MM.1S (cell line): ENCODE data around the gene PUM1.
"Not testable (repeated sequence)": the region's sequence is repeated elsewhere in the genome, so short reads cannot be mapped to it uniquely, and the experiment has no call there.

Experiments
- DNase-seq: peaks from one replicate; pipeline ENCODE4 v3.0.0-alpha.2; 2015
- H2AFZ ChIP-seq: fragments of 300-600 bp; sonication (generic); 2 replicates; pipeline ENCODE4 v1.6.0; 2016; ENCODE audit warnings: antibody characterized with exemption, low read length
- H3F3A ChIP-seq: fragments of 300-600 bp; sonication (generic); 2 replicates; pipeline ENCODE4 v1.6.1; 2016; ENCODE audit warnings: mild to moderate bottlenecking, antibody characterized with exemption, low read length, moderate library complexity, mixed read lengths; ENCODE audit not compliant: insufficient read depth
- H3K27ac ChIP-seq: fragments of 300-600 bp; sonication (generic); 2 replicates; pipeline ENCODE4 v1.5.1; 2016; ENCODE audit warnings: mild to moderate bottlenecking, low read length
- H3K27me3 ChIP-seq: fragments of 300-600 bp; sonication (generic); replicated peaks from 2 replicates; pipeline ENCODE4 v1.6.0; 2016; ENCODE audit warnings: low read length; ENCODE audit not compliant: insufficient read depth
- H3K36me3 ChIP-seq: fragments of 300-600 bp; sonication (generic); replicated peaks from 2 replicates; pipeline ENCODE4 v1.6.1; 2016; ENCODE audit warnings: mild to moderate bottlenecking, low read length, mixed read lengths; ENCODE audit not compliant: insufficient read depth
- H3K4me1 ChIP-seq: fragments of 300-600 bp; sonication (generic); 2 replicates; pipeline ENCODE4 v1.6.1; 2016; ENCODE audit warnings: low read length, mixed read lengths
- H3K4me2 ChIP-seq: fragments of 300-600 bp; sonication (generic); 2 replicates; pipeline ENCODE4 v1.6.0; 2016; ENCODE audit warnings: low read depth, low read length
- H3K4me3 ChIP-seq: fragments of 300-600 bp; sonication (generic); 2 replicates; pipeline ENCODE4 v1.5.1; 2016; ENCODE audit warnings: low read length, mixed read lengths
- H3K79me2 ChIP-seq: fragments of 300-600 bp; sonication (generic); 2 replicates; pipeline ENCODE4 v1.6.1; 2016; ENCODE audit warnings: mixed run types, low read length, mixed read lengths
- H3K9ac ChIP-seq: fragments of 300-600 bp; sonication (generic); 2 replicates; pipeline ENCODE4 v1.6.1; 2016; ENCODE audit warnings: low read length, mixed read lengths
- H3K9me2 ChIP-seq: fragments of 300-600 bp; sonication (generic); replicated peaks from 2 replicates; pipeline ENCODE4 v1.6.1; 2016; ENCODE audit warnings: mild to moderate bottlenecking, low read length, mixed read lengths; ENCODE audit not compliant: insufficient read depth
- H3K9me3 ChIP-seq: fragments of 300-600 bp; sonication (generic); replicated peaks from 2 replicates; pipeline ENCODE4 v1.6.1; 2016; ENCODE audit warnings: mild to moderate bottlenecking, low read length, mixed read lengths; ENCODE audit not compliant: insufficient read depth
- H4K20me1 ChIP-seq: fragments of 300-600 bp; sonication (generic); 2 replicates; pipeline ENCODE4 v1.6.1; 2016; ENCODE audit warnings: mild to moderate bottlenecking, low read length, moderate library complexity, mixed read lengths; ENCODE audit not compliant: insufficient read depth
- EZH2 ChIP-seq: fragments of 300-600 bp; sonication (generic); optimal IDR thresholded peaks from 2 replicates; pipeline ENCODE3; 2017; ENCODE audit warnings: low read depth, mild to moderate bottlenecking, antibody characterized with exemption, low read length, mixed read lengths
- EZH2phosphoT487 ChIP-seq: fragments of 300-600 bp; sonication (generic); IDR thresholded peaks from 2 replicates; pipeline ENCODE4 v1.6.1; 2018; ENCODE audit warnings: antibody characterized with exemption, low read length
- TF ChIP-seq, protein P1 (sequence below): fragments of 300-600 bp; sonication (generic); IDR thresholded peaks from 2 replicates; pipeline ENCODE4 v1.5.1; 2016; ENCODE audit warnings: antibody characterized with exemption, low read length, mixed read lengths

The PUM1 gene

DNA sequence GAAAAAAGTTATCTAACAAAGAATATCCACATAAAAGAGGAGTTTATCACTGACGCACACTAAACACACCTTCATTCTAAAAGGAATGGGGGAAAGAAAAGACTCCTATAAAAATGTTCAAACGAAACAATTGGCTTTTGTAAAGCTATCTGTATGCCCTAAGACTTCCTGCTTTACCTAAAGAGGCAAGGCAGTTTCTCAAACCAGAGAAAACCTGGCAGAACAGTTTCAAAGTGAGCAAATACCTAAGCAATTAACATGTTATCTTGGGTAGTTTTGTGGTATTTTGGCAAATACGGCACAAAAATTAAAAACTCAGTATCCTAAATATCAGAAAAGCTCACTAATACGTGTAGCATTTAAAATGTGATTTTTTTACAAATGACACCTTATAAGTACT lies 1.9 kb downstream of the PUM1 start:
- Histone ChIP-seq H3K4me1 (peaks cover 8% of the 10 kb centered on the region; the same call in 1 of the 2 replicates), H3K27me3 (no peaks in the 10 kb centered on the region), H3K9ac (peak overlapping the region; percentile 100), H3K9me3 (no peaks in the 10 kb centered on the region), H3K4me3 (peak overlapping the region; percentile 98), H3F3A (peaks cover 20% of the 10 kb centered on the region), H3K79me2 (peaks cover 69% of the 10 kb centered on the region), H3K9me2 (no peaks in the 10 kb centered on the region), H3K36me3 (peaks cover 10% of the 10 kb centered on the region; the same call in 1 of the 2 replicates), H2AFZ (no peak overlapping the region), H4K20me1 (peaks cover 53% of the 10 kb centered on the region), H3K27ac (peak overlapping the region; percentile 95; the same call in 1 of the 2 replicates), H3K4me2 (peak overlapping the region; percentile 86)
- TF ChIP-seq, protein P1, sequence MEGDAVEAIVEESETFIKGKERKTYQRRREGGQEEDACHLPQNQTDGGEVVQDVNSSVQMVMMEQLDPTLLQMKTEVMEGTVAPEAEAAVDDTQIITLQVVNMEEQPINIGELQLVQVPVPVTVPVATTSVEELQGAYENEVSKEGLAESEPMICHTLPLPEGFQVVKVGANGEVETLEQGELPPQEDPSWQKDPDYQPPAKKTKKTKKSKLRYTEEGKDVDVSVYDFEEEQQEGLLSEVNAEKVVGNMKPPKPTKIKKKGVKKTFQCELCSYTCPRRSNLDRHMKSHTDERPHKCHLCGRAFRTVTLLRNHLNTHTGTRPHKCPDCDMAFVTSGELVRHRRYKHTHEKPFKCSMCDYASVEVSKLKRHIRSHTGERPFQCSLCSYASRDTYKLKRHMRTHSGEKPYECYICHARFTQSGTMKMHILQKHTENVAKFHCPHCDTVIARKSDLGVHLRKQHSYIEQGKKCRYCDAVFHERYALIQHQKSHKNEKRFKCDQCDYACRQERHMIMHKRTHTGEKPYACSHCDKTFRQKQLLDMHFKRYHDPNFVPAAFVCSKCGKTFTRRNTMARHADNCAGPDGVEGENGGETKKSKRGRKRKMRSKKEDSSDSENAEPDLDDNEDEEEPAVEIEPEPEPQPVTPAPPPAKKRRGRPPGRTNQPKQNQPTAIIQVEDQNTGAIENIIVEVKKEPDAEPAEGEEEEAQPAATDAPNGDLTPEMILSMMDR = no peak
- TF ChIP-seq EZH2 (no peak), EZH2phosphoT487 (no peak)
- peak; percentile 34 for DNase-seq

DNA sequence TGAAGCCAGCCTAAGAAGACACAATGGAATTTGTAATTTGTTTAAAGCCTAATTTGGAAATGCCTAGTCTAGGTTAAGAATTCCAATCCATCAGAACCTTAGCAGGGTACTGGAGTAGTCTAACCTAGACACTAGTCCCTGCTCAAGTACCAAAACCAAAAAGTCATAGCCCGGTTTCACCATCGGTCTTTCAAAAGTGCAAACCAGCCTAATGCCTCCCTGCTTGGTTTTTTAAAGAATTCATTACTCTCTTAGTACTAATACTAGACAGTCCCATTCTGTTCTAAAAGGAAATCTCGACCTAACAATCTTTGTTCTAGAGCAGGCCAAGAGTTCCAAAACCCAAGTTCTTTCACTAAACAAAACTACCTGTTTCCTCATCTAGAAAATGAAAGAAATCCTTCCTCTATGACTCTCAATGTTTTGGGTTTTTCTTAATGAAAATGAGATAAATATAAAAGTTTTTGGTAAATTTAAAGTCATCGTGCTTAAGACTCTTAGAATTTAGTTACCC lies 2.6 kb downstream of the PUM1 start:
- Histone ChIP-seq H3K27me3 (no peaks in the 10 kb centered on the region), H3K27ac (peak overlapping the region; percentile 95; the same call in 1 of the 2 replicates), H3K79me2 (peaks cover 76% of the 10 kb centered on the region), H3K9ac (peak overlapping the region; percentile 100; the same call in 1 of the 2 replicates), H4K20me1 (peaks cover 57% of the 10 kb centered on the region), H2AFZ (no peak overlapping the region), H3K9me3 (no peaks in the 10 kb centered on the region), H3K4me3 (peak overlapping the region; percentile 98), H3K4me1 (peaks cover 8% of the 10 kb centered on the region; the same call in 1 of the 2 replicates), H3F3A (peaks cover 20% of the 10 kb centered on the region), H3K9me2 (no peaks in the 10 kb centered on the region), H3K36me3 (peaks cover 13% of the 10 kb centered on the region; the same call in 1 of the 2 replicates), H3K4me2 (peak overlapping the region; percentile 86)
- DNase-seq = no peak
- TF ChIP-seq EZH2phosphoT487 = no peak
- no peak for TF ChIP-seq EZH2
- TF ChIP-seq, protein P1 = no peak

DNA sequence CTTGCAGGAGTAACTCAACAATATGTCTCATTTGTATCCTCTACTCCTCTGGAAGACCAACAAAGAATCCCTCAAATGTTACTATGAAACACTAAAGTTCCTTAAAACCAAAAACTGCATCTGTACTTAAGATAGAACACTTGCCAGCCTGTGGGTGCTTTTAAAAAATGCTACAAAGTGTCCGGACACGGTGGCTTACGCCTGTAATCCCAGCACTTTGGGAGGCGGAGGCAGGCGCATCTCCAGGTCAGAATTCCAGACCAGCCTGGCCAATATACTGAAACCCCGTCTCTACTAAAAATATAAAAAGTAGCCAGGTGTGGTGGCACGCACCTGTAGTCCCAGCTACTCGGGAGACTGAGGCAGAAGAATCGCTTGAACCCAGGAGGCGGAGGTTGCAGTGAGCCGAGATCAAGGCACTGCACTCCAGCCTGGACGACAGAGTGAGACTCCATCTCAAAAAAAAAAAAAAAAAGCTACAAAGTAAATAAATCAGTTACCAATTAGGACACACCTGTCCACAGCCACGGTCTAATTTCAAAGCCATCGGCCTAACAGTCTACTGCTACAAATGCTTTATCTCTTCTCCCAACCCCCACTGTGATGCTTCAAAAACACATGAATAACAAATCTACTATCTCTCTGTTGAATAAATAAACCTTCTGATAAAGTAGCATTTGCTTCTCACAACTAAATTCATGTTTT lies 3.2 kb downstream of the PUM1 start:
- H3K9me3 ChIP-seq, H3K4me1 ChIP-seq, H3K9me2 ChIP-seq, DNase-seq, H2AFZ ChIP-seq, H3K27me3 ChIP-seq: not testable (repeated sequence)
- peaks cover 20% of the 10 kb centered on the region for H3F3A ChIP-seq
- H3K4me2 ChIP-seq = peak overlapping the region; percentile 86
- H3K9ac ChIP-seq = peak overlapping the region; percentile 100; the same call in 1 of the 2 replicates
- peak overlapping the region; percentile 98 for H3K4me3 ChIP-seq
- H4K20me1 ChIP-seq = peaks cover 61% of the 10 kb centered on the region
- H3K79me2 ChIP-seq = peaks cover 82% of the 10 kb centered on the region
- peaks cover 14% of the 10 kb centered on the region; the same call in 1 of the 2 replicates for H3K36me3 ChIP-seq
- H3K27ac ChIP-seq = peak overlapping the region; percentile 95; the same call in 1 of the 2 replicates

DNA sequence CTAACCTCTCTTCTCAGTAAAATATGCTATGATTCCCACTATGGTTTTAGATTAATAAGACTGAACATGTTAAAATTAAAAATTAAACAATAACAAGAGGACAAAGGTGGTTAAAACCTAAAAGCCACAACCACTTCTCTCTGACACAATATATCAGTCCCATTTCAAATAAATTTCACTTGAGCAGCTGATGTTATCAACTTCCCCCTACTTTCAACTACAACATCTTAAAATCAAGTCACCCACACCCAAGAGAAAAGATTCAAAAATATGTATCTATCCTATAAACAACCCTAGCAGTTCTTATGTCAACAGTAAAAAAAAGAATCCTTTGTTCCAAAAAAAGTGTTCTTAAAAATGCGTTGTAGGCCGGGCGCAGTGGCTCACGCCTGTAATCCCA lies 7.5 kb downstream of the PUM1 start:
- Histone ChIP-seq H3K4me3 (no peak overlapping the region), H3K27ac (no peak overlapping the region), H3K9ac (no peak overlapping the region), H3K9me2 (no peaks in the 10 kb centered on the region), H3F3A (peaks cover 3% of the 10 kb centered on the region; the same call in 1 of the 2 replicates), H4K20me1 (peaks cover 76% of the 10 kb centered on the region), H3K27me3 (no peaks in the 10 kb centered on the region), H3K4me1 (peaks cover 8% of the 10 kb centered on the region; the same call in 1 of the 2 replicates), H3K79me2 (peaks cover 100% of the 10 kb centered on the region), H3K4me2 (no peak overlapping the region), H3K9me3 (no peaks in the 10 kb centered on the region), H3K36me3 (peaks cover 14% of the 10 kb centered on the region; the same call in 1 of the 2 replicates), H2AFZ (no peak overlapping the region)
- TF ChIP-seq, protein P1 = no peak
- no peak for TF ChIP-seq EZH2
- no peak for TF ChIP-seq EZH2phosphoT487
- DNase-seq = no peak
